SIG-M5 treated with dmso at 0.1 percent for 504 hours (cell line): Measurements from ENCODE around the gene MTCL1.

ENCODE experiments used
- DNase-seq: peaks from one replicate; lab custom pipeline; 2025; ENCODE audit not compliant: unreplicated experiment; lab: John Stamatoyannopoulos, UW

MTCL1 gene

GRCh38 chr18:8686611-8687010 lies 18.7 kb upstream of the MTCL1 start:
- DNase-seq: no peak

- no peak for DNase-seq
These were observed 17.0 kb upstream of the MTCL1 start for GRCh38 chr18:8688216-8688800.

GRCh38 chr18:8688816-8689215 lies 16.5 kb upstream of the MTCL1 start:
- no peak for DNase-seq

- no peak for DNase-seq
These were observed 15.8 kb upstream of the MTCL1 start for GRCh38 chr18:8689517-8689916.

- no peak for DNase-seq
These were observed 10.5 kb upstream of the MTCL1 start for GRCh38 chr18:8694891-8695290.

GRCh38 chr18:8695932-8696517 lies 9.3 kb upstream of the MTCL1 start:
- no peak for DNase-seq

GRCh38 chr18:8696749-8697211 lies 8.6 kb upstream of the MTCL1 start:
- peak; percentile 54 for DNase-seq

GRCh38 chr18:8699126-8699525 lies 6.2 kb upstream of the MTCL1 start:
- no peak for DNase-seq

- no peak for DNase-seq
These were observed 5.4 kb upstream of the MTCL1 start for GRCh38 chr18:8699948-8700347.

GRCh38 chr18:8701546-8702118 lies 3.7 kb upstream of the MTCL1 start:
- DNase-seq: no peak

- no peak for DNase-seq
These were observed 2.7 kb upstream of the MTCL1 start for GRCh38 chr18:8702668-8703067.

GRCh38 chr18:8703092-8703709 lies 2.2 kb upstream of the MTCL1 start:
- DNase-seq: no peak

- no peak for DNase-seq
These were observed 1.5 kb upstream of the MTCL1 start for GRCh38 chr18:8703781-8704301.

- peak; percentile 63 for DNase-seq
These were observed 757 bp upstream of the MTCL1 start for GRCh38 chr18:8704361-8705237.

- DNase-seq: no peak
These were observed 820 bp downstream of the MTCL1 start for GRCh38 chr18:8705961-8706790.

- peak; percentile 39 for DNase-seq
These were observed 1.6 kb downstream of the MTCL1 start for GRCh38 chr18:8706791-8707555.

- DNase-seq: no peak
These were observed 2.4 kb downstream of the MTCL1 start for GRCh38 chr18:8707556-8708300.

GRCh38 chr18:8708670-8709069 lies 3.3 kb downstream of the MTCL1 start:
- DNase-seq: no peak
